Measurements from ENCODE around the gene PCTP.
A peak's percentile ranks its signal among the peaks of the same experiment; 100 is the strongest.

PCTP gene

DNA sequence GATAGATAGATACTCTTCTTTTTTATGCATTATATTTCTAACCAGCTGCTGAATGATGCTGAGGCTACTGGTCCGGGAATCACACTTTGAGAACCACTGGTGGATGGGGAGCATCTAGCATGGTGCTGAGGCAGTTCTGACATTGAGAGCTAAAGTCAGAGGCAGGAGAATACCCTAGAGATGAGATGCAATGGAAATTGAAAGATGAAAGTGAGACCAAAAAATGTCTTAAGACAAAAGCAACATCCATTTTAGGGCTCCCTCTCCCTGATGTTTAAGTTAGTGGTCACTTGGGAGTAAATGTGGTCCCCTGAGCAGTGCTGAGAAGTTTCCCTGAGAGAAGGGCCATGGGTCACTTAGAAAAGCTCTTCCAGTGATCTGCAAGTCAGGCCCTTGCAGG, 6.8 kb downstream of the PCTP start:
- no peak for DNase-seq (ENCODE audit: low spot score)

DNA sequence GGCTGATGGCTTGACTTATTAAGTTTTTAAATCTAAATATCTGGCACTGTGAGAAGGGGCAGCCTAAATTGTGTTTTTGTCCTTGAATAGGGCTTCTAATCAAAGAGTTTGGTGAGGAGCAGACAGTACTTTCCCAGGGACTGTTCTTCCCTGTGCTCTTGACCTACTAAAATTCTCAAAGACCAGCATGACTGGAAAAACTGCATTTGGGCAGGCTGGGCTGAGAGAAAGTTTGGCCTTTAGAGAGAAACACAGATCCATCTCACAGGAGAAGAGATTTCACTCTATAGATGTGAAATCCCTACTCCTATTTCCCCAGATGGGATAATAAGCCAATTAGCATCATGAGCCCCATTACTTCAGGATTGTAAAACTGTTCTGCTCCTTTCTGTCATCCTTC, 7.3 kb downstream of the PCTP start:
- no peak for DNase-seq (ENCODE audit: low spot score)

DNA sequence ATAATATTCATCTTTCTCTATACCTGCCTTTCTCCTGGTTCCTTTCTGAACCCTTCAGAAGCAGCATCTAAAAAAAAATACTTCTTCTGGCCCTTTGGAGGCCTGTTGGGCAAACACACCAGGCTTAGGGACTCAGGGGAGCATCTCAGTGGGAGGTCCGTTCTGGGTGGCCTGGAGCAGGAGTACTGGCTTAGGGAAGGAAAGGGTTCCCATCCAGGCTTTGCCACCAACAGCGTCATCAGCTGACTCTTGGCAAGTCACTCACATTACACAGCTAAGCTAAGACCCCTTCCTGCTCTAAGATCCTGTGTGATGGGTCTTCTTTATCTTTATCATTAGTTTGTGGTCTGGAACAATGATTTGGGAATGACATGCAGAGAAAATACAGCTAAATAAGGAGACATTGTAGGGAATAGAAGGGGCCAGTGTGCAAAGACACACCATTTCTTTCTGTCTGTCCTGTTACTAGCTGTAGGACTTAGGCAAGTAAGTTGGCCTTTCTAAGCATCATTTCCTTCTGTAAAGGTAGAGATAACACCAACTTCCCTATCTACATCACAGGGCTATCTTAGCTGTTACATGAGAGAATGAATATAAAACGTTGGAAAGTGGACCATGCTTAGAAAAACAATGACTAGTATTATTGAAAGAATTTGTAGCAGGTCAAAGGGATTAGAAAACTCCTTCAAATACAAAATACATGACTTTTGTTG, 9.9 kb downstream of the PCTP start:
- no peak for DNase-seq (ENCODE audit: low spot score)

DNA sequence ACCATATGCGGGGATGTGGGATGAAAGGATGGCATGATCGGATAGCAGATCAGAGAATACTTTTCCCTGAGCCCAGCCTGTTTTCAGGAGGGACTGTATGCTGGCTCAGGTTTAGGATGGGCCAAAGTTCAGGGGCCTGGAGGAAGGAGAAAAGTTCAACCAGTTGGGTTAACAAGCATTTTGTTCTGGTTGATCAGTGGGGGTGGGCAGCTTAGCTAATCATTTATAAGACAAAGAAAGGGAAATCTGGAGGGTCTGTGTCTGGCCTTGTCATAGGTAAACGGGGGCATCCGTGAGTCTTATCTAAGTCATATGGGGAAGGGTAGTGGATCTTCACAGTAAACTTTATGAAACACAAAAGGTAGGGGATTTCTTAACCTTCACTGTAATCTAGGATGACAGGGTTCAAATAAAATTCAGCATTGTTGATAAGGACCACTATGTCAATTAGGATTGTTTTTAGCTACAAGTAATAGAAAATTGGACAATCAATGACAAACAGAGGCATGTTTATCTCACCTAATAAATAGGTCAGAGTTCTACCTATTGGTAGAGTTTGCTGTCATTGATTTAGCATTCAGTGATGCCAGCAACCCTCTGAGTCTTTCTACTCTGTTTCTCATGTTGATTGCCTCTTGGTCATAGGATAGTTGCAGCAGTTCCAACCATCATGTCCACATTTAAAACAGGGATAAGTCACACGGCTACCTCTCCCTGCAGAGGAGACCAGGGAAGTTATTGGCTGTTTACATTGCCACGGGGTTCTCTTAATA, 11.4 kb downstream of the PCTP start:
- no peak for DNase-seq (ENCODE audit: low spot score)

DNA sequence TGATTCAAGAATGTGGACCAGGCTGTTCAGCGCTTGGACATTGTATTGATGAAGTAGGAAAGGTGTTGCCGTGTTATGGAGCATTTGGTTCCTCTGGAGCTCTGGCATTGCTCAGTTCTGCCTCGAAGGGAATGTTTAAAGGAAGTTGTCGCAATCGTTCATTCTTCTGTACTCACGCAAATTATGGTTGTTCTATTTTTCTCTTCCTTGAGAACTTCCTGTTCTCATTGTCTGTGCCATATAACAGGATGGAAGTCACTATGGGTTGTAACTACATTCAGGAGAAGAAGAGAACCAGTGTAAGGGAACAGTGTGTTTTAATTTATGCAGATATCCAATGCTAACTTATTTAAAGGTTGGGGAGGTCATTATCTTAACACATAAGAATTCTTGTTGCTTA, 13.0 kb downstream of the PCTP start:
- peak; percentile 26 for DNase-seq (ENCODE audit: low spot score)

DNA sequence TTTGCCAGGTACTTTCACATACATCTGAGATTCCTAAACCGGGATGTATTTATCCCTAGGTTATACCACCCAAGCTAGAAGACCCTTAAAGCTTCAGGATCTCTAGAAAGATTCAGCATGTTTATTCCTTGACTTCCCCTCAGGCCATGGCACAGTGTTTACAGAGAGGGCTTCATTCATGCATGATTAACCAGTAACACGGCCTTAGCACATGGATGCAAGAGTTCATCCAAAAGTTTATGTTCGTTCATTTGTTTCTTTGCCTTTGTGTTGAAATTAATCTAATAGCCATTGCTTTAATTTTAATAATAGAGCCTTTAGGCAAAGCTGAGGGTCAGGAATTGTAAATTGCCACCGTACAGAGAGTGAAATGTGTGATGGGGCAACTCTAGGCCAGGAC, 13.8 kb downstream of the PCTP start:
- no peak for DNase-seq (ENCODE audit: low spot score)

DNA sequence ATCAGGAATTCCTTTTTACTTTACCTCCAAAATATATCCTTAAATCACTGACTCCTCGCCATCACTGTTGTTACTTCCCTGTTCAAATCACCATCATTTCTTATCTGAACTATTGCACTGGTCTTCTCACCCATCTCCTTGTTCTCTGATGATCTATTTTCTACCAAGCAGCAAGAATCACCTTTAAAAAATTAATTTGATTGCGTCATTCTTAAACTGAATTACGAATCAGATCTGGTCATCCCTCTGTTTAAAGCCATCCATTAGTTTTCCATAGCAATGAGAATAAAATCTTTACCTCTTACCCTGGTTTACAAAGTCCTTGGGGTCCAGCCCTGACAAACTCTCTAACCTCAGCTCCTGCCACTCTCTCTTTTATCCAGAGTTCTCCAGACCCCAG, 14.6 kb downstream of the PCTP start:
- DNase-seq (ENCODE audit: low spot score), result no peak

DNA sequence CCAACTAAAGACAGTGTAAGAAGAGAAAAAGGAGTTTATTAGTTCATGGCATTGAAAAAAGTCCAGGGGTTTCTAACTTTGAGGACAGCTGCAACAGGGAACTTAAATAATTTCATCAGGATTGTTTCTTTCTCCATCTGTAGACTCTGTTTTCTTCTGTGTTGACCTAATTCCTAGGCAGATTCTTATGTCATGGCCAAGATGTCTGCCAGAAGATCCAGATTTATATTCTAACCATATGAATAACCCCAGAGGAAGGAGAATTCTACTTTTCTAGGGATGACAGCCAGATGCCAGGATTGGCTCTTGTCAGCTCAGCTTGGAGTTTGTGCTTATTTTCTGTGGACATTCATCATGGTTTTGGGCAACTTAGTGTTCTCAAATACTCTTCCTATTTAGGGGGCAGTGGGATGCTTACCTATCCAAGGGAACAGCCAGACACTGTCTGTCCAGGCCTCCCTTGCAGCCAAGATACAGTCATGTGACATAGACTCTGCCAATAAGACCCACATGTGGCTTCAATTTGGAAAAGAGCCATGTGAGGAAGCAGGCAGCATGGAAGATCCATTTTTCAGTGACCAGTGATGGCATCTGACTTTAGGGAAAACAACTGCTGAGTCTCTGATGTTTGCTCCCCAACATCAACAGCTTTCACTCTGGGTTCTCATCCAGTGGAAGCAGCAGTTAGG, 18.2 kb downstream of the PCTP start:
- peak; percentile 20 for DNase-seq (ENCODE audit: low spot score)

DNA sequence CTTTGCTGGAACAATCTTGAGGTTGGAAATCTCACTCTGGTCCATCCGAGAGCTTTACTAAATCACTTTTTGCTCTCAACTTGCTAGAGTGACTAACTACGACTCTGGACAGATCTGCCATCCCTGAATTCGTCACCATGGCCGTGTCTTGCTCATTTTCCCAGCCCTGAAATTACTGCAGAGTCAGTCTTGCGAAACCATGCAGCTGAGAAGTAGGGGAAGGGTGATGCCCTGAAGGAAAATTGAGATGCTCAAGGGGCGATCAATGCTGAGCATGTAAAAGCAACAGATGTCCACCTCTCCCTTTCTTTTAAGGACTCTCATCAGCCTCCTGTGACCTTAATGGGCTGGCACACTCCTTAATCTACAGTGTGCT, 18.8 kb downstream of the PCTP start:
- peak; percentile 72 for DNase-seq (ENCODE audit: low spot score)

DNA sequence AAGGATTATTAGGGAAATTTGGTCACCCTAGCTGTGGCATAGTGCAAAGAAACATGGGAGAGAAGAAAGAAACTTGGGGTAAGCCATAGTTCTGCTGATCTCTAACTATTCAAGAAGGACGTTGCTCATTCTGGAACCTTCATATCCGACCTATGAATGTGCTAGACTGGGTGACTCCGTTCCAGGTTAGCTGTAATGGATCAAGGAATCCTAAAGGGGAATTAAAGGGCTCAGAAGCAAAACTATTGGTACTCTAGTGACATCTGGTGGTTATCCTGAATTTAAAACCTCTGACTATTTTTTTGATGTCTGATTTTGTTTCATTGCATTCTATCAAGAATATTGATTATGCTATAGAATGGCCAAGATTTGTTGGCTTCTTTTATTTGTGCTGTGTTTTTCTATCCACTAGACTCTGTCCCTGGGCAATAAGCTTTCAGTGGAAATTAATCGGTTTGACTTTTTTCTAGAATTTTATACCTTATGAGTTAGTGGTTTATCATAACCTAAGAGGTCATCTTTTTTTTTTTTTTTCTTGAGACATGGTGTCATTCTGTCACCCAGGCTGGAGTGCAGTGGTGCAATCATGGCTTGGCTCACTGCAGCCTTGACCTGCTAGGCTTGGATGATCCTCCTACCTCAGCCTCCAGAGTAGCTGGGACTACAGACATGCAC, 19.5 kb downstream of the PCTP start:
- DNase-seq (ENCODE audit: low spot score), result peak; percentile 63

DNA sequence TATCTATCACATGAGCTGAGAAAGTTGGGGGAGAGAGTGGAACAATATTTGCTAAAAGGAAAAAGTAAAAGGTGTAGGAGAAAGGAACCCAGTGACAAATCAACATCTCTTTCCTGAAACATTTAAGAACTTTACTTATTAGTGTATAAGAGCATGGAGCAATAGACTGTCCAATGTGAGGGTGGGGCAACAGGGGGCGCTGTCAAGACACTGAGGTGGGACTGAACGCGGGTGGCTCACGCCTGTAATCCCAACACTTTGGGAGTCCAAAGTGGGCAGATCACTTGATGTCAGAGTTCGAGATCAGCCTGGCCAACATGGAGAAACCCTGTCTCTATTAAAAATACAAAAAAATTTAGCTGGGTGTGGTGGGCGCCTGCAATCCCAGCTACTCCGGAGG, 21.2 kb downstream of the PCTP start:
- no peak for DNase-seq (ENCODE audit: low spot score)

DNA sequence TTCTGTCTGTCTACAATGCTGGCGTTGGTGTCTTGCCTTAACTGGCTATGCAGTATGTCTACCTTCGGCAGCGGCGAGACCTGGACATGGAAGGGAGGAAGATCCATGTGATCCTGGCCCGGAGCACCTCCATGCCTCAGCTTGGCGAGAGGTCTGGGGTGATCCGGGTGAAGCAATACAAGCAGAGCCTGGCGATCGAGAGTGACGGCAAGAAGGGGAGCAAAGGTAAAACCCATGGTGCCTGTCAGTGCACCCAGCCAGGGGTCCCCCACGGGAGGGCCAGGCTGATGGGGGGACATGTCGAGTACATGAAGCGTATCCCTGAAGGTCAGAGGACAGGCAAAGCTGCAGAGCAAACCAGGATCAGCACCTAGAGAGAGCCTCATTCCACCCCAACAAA, 22.8 kb downstream of the PCTP start:
- no peak for DNase-seq (ENCODE audit: low spot score)

DNA sequence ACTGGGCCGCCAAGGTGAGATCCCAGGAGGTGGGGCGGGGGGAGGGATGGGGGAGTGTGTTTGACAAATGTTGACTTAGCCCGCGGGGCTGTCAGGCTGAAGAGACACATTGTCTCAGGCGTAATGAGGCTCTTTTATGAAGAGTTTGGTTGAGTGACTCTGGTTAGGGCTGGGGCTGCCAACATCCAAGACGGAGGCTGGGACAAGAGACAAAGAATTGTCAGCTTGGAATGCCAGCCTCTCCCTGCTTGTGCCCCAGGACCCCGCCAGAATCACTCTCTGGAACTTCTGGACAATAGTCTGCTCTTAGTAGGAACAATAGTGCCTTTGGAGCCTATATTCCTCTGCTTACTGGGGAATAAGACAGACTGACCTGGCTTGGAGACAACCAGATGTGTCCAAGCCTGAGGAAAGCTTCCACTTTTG, 24.0 kb downstream of the PCTP start:
- DNase-seq (ENCODE audit: low spot score), result no peak

DNA sequence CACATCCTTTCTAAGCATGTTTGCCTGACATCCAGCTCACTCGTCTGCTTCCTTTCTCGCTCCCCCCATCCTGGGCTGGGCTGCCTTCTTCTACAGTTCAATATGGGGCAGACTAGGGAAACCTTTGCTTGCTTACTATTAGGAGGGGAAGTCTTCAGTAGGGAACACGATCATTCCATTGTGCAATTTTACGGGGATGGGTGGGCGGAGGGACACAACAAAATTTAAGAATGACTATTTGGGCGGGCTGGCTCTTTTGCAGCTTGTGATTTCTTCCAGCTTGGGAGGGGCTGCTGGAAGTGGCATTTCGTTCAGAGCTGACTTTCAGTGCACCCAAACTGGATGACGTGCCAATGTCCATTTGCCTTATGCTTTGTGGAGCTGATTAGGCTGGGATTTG, 25.4 kb downstream of the PCTP start:
- DNase-seq (ENCODE audit: low spot score), result no peak

DNA sequence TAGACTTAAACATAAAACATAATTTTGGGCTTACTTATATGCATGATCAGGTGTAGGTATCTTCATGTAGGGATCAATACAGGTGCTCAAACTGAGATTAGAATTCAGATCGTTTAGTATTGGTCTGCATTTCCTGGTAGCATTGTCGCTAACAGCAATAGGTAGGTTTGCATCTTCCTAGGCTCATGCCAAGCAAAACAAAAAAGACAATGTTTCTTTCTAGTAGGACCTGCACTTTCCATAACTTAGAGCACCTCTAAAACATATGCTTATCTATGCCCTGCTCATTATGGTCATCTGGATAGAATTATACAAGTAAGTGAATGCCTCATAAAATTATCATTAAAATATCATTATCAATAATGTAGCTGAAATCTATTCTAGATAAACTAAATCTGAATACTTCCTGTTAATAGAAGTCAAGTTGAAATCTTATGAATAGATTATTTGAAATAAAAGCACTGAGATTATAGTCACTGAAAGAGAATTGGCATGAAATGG, 26.7 kb downstream of the PCTP start:
- no peak for DNase-seq (ENCODE audit: low spot score)

DNA sequence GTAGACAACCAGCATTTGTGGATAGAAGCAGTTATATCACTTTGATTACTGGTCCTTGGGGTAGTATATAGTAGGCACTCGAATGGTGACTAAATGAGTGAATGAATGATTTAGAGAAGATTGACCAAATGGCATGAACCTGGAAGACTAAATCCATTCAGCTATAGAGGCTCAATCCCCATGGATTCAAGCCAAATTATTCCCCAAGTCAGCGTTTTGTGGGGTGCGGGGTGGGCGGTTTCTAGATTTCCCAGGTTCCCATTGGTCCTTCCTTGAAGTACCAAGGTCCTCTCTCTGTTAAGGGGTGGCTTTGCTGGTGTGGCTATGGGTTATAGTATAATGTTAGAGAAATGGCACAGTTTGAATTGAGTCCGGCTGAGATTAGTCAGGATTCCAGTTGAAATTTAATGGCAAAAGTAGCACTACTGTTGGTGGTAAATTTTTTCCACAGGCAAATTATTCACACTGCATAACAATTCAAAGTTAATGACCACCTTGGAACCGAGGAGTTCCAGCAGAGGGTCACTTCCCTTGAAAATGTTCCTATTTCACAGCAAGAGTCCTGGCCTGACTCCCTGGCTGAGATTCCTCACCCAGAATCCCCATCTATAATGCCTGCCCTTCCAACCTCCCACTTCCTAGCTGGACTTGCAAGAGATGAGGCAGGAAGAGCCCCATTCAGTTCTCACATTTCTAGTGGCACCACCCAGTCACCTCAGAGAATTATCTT, 27.7 kb downstream of the PCTP start:
- DNase-seq (ENCODE audit: low spot score), result no peak

DNA sequence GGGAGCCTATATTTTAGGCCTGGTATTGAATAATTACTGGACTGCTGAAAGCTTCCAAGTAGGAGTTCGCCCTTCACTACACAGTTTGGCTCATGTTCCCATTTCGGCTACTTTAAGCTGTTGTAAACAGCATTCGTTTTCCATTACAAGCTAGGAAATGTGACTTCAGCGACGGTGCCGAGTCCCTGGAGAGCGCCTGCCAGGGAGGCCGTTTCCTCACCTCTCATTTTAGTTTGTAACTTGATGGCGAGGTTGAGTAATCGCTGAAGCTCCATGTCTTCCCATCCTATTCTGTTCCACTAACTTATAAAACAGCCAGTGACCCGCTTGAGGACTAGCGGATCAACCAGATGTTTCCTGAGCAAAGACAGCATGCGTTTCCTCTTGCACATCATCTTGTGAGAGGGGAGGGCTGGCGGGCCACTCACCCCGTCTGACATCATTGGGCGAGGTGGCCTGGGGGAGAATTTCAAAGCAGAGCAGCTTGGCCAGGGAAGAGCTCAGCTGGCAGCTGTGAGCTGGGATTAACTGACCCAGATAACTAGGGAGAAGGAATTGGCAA, 32.9 kb downstream of the PCTP start:
- DNase-seq (ENCODE audit: low spot score), result no peak

DNA sequence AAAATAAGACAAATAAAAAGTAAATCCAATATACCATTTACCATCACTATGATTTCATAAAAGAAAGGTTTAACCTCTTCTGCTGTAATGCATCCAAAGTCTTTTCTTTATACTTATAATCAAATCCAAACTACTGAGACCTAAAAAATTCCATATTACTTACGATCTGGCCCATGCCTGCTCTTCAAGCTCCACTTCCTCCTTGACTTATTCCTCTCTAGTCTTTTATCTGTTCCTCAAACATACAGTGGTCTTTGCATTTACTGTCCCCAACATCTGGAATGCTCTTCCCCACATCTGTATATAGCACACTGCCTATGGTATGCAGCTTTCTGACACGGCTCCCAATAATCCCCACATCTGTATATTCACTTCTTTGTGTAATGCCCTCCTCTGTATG, 33.8 kb downstream of the PCTP start:
- DNase-seq (ENCODE audit: low spot score), result no peak

DNA sequence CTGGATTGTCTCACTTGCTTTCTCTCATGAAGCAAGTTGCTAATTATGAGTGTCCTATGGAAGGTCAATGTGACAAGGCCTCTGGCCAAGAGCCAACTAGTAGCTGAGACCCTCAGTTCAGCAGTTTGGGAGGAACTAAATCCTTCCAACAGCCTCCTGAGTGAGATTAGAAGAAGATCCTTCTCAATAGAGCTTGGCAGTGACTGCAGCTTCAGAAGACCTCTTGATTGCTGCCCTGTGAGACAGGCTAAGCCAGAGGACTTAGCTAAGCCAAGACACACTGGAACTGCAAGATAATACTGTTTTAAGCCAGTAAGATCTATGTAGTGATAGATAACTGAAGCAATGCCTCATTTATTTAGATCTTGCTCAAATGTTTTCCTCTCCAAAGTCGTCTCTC, 34.3 kb downstream of the PCTP start:
- DNase-seq (ENCODE audit: low spot score), result no peak

DNA sequence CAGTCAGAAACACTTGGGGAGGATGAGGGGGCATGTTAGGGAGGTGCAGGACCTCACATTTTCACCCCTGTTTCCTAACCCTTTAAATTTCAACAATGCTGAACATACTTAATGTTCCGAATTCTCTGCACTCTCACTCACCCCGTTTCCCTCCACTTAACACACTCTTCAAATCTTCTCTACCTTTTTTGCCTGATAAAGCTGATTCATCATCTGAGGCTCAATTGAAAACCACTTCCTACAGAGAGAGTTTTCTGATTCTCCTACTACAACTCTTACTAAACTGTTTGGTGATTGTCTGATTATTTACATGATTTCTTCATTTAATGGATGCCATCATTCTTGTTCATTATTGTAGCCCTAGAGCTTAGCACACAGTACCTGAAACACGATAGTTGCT, 42.4 kb downstream of the PCTP start:
- no peak for DNase-seq (ENCODE audit: low spot score)

DNA sequence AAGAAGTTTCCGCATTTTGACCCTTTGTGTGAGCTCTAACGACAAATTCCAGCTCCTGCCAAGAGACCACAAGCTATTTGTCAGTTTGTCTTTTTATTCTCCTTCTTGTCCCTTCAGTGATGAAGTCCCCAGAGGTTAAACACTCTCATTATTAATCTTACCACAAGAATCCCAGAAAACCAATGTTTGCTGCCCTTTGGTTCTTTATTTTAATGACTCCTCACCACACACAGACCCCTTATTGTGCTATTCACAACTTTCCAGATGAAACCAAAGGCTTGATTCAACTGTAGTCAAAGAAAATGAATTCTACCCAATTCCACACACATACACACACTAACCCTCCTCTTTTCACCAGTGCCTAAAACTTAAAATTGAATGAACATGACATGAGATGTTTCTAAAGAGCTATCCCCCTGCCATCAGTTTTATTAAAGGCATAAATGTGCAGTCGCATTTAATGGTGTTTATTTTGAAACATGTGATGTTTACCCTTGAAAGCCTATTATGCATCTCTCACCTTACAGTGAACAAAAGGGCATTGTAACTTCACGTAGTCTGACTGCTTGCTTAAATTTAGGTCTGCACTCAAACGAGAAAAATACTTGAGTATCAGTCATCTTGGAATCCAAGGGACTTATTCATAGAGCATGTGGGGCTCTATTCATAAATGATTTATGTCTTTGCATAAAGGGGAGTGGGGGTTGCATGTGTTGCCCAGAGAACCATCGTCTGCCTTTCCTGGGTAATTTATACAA, 44.1 kb downstream of the PCTP start:
- no peak for DNase-seq (ENCODE audit: low spot score)
